Measurements from ENCODE around the gene LRIG1.

GRCh38 chr3:66381626-66382025, 119.2 kb downstream of the LRIG1 start:
- TF ChIP-seq BRF2 (IDR thresholded peaks at IDR 0.05; ENCODE audit: borderline replicate concordance, insufficient read depth, insufficient read length) (no peak), RAD21 (CRISPR knock-in tag; conservative IDR thresholded peaks at IDR 0.05 in 1 of 2, IDR thresholded peaks at IDR 0.05 in 1 of 2) (no peak), FOXP1 (CRISPR knock-in tag; IDR thresholded peaks at IDR 0.05) (no peak), CTCF (IDR thresholded peaks at IDR 0.05 in 2 of 3, conservative IDR thresholded peaks at IDR 0.05 in 1 of 3; ENCODE audit: insufficient read depth in 2 of 3, low read depth in 1 of 3, low read length in 3 of 3) (no peak), LCOR (CRISPR knock-in tag; IDR thresholded peaks at IDR 0.05) (no peak), RFX5 (IDR thresholded peaks at IDR 0.05; ENCODE audit: low read depth, low read length) (no peak), CBX3 (IDR thresholded peaks at IDR 0.05; ENCODE audit: borderline replicate concordance in 1 of 2, low read length in 2 of 2) (no peak), CBX5 (IDR thresholded peaks at IDR 0.05; ENCODE audit: borderline replicate concordance, low read depth) (no peak), ZNF766 (CRISPR knock-in tag; conservative IDR thresholded peaks at IDR 0.05) (no peak), CREB1 (IDR thresholded peaks at IDR 0.05) (no peak), CREB1 (CRISPR knock-in tag; IDR thresholded peaks at IDR 0.05) (no peak), GATAD2A (IDR thresholded peaks at IDR 0.05) (no peak), E2F4 (CRISPR knock-in tag; IDR thresholded peaks at IDR 0.05; ENCODE audit: low read depth) (no peak)
